GM19238 (cell line): ENCODE measurements around the gene MB.
"Not testable (repeated sequence)": the region's sequence is repeated elsewhere in the genome, so short reads cannot be mapped to it uniquely, and the experiment has no call there.

Experiments
- DNase-seq: peaks from one replicate; pipeline ENCODE4 v3.0.0; 2011; ENCODE audit warnings: low spot score; ENCODE audit not compliant: insufficient read length

The MB gene

GRCh38 chr22:35638001-35638400, 20.9 kb upstream of the MB start:
- no peak for DNase-seq

- DNase-seq, result no peak
Observed at GRCh38 chr22:35637254-35637653, 20.1 kb upstream of the MB start.

- no peak for DNase-seq
Observed at GRCh38 chr22:35634943-35635540, 17.9 kb upstream of the MB start.

- DNase-seq, result no peak
Observed at GRCh38 chr22:35634015-35634414, 16.9 kb upstream of the MB start.

GRCh38 chr22:35633520-35633919, 16.4 kb upstream of the MB start:
- no peak for DNase-seq

GRCh38 chr22:35632935-35633334, 15.8 kb upstream of the MB start:
- DNase-seq, result no peak

GRCh38 chr22:35631597-35631996, 14.5 kb upstream of the MB start:
- DNase-seq, result peak; percentile 30

- DNase-seq, result no peak
Observed at GRCh38 chr22:35630891-35631290, 13.8 kb upstream of the MB start.

- no peak for DNase-seq
Observed at GRCh38 chr22:35630387-35630793, 13.3 kb upstream of the MB start.

- peak; percentile 37 for DNase-seq
Observed at GRCh38 chr22:35629406-35630216, 12.5 kb upstream of the MB start.

GRCh38 chr22:35628732-35629131, 11.6 kb upstream of the MB start:
- DNase-seq, result no peak

- peak; percentile 60 for DNase-seq
Observed at GRCh38 chr22:35627267-35628041, 10.3 kb upstream of the MB start.

GRCh38 chr22:35625763-35626432, 8.8 kb upstream of the MB start:
- no peak for DNase-seq

GRCh38 chr22:35624547-35624946, 7.4 kb upstream of the MB start:
- DNase-seq, result no peak

GRCh38 chr22:35623885-35624284, 6.8 kb upstream of the MB start:
- not testable (repeated sequence) for DNase-seq

- no peak for DNase-seq
Observed at GRCh38 chr22:35622191-35622913, 5.2 kb upstream of the MB start.

- DNase-seq, result no peak
Observed at GRCh38 chr22:35621451-35621850, 4.3 kb upstream of the MB start.

GRCh38 chr22:35620624-35621251, 3.6 kb upstream of the MB start:
- no peak for DNase-seq

GRCh38 chr22:35619336-35620094, 2.4 kb upstream of the MB start:
- DNase-seq, result no peak
